HG02981 (cell line): ENCODE data around the gene FOXI3.
"Not testable (repeated sequence)": the region's sequence is repeated elsewhere in the genome, so short reads cannot be mapped to it uniquely, and the experiment has no call there.

ENCODE experiments used
- ATAC-seq: cut with Tn5 transposase; IDR thresholded peaks from one replicate; pipeline ENCODE4 v1.9.1; 2021; ENCODE audit warnings: mild to moderate bottlenecking, moderate library complexity; ENCODE audit not compliant: unreplicated experiment

FOXI3 gene

GRCh38 chr2:88442473-88442872 is 10.0 kb downstream of the FOXI3 start:
- ATAC-seq, result no peak

GRCh38 chr2:88442061-88442460 is 10.4 kb downstream of the FOXI3 start:
- ATAC-seq, result no peak

- ATAC-seq, result no peak
Measured at GRCh38 chr2:88437010-88437409, 15.5 kb downstream of the FOXI3 start.

- ATAC-seq, result no peak
Measured at GRCh38 chr2:88429929-88430328, 22.6 kb downstream of the FOXI3 start.

GRCh38 chr2:88423733-88424132 is 28.8 kb downstream of the FOXI3 start:
- ATAC-seq, result no peak

- ATAC-seq, result not testable (repeated sequence)
Measured at GRCh38 chr2:88419051-88419450, 33.4 kb downstream of the FOXI3 start.

GRCh38 chr2:88416016-88416663 is 36.4 kb downstream of the FOXI3 start:
- ATAC-seq, result no peak

GRCh38 chr2:88408870-88409269 is 43.6 kb downstream of the FOXI3 start:
- ATAC-seq, result not testable (repeated sequence)

GRCh38 chr2:88400037-88400767 is 52.3 kb downstream of the FOXI3 start:
- ATAC-seq, result no peak

- ATAC-seq, result no peak
Measured at GRCh38 chr2:88398180-88398579, 54.3 kb downstream of the FOXI3 start.
